Body of pancreas (tissue), 4 donors: ENCODE results near the gene MTA1.

Source experiments
- POLR2A ChIP-seq, 3 donors: fragments of 450-650 bp; IDR thresholded peaks; one replicate each; pipeline ENCODE4 v1.6.1; 2016; ENCODE audit warnings: antibody characterized with exemption in 3 of 3, mild to moderate bottlenecking in 2 of 3
- TF ChIP-seq, protein P1 (sequence below), 7 experiments: fragments of 450-650 bp in 4 of 7; fragments of 200-600 bp in 3 of 7; sonication (generic) in 3 of 7; IDR thresholded peaks; one replicate each; pipeline ENCODE4 v1.5.1; 2016 to 2019; ENCODE audit warnings: antibody characterized with exemption in 7 of 7

DNA sequence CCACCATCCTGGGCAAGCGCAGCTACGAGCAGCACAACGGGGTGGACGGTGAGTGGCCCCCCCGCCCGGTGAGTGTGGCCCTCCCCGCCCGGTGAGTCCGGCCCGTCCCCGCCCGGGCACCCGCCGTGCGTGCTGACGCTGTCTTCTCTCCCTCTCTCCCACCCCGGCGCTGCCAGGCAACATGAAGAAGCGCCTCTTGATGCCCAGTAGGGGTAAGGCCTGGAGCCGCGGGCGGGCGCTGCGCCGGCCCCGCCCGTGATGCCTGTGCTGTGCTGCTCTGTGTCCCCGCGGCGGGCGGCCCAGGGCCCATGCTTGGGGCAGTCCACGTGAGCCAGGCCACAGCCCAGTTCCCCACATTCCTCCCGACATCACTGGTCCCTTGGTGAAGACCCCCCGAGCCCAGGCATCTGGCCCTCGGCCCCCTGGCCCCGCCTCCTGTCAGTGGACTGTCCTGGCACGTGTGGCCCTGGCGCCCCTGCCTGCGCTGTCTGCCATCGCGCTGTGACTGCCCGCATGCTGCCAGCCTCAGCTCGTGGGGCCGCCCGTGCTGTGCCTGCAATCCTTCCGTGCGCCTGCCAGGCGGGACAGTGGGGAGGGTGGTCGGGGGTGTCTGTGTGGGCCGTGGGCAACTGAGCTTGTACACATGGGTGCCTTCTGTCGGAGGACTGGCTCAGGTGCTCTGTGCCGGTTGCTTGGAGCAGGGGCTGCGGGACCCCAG lies 47.1 kb downstream of the MTA1 start:
- TF ChIP-seq, protein P1, sequence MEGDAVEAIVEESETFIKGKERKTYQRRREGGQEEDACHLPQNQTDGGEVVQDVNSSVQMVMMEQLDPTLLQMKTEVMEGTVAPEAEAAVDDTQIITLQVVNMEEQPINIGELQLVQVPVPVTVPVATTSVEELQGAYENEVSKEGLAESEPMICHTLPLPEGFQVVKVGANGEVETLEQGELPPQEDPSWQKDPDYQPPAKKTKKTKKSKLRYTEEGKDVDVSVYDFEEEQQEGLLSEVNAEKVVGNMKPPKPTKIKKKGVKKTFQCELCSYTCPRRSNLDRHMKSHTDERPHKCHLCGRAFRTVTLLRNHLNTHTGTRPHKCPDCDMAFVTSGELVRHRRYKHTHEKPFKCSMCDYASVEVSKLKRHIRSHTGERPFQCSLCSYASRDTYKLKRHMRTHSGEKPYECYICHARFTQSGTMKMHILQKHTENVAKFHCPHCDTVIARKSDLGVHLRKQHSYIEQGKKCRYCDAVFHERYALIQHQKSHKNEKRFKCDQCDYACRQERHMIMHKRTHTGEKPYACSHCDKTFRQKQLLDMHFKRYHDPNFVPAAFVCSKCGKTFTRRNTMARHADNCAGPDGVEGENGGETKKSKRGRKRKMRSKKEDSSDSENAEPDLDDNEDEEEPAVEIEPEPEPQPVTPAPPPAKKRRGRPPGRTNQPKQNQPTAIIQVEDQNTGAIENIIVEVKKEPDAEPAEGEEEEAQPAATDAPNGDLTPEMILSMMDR (IDR thresholded peaks at IDR 0.05): no peak
- no peak for TF ChIP-seq POLR2A (IDR thresholded peaks at IDR 0.05)
